B cell (primary cell): ENCODE results near the gene ASH1L. TPM values are rescaled to one million over a fixed set of nuclear protein-coding genes. Genes with fewer than 3 reads are reported as not detected.

Experiments used
- ATAC-seq: fragments of 200-7000 bp; cut with Tn5 transposase; one replicate; pipeline ENCODE4 v1.10.0; 2021; ENCODE audit warnings: low read depth, mild to moderate bottlenecking, moderate number of reproducible peaks, moderate library complexity
- CTCF ChIA-PET: fragments of 350-600 bp; sonication (Branson Sonifier 250); formaldehyde crosslinking; loops from one replicate; lab custom pipeline; 2021; ENCODE audit warnings: antibody characterized with exemption, inconsistent platforms; lab: Charles Lee
- POLR2A ChIA-PET: fragments of 350-600 bp; sonication (Branson Sonifier 250); formaldehyde crosslinking; loops from one replicate; lab custom pipeline; 2021; ENCODE audit warnings: antibody characterized with exemption; lab: Charles Lee
- DNase-seq: peaks from one replicate; pipeline ENCODE4 v3.0.0; 2013
- H2AFZ ChIP-seq: 2 replicates; pipeline ENCODE4 v1.6.1; 2012; ENCODE audit warnings: mild to moderate bottlenecking, low read depth, low read length; ENCODE audit not compliant: insufficient read depth, poor library complexity, severe bottlenecking
- H3K27ac ChIP-seq, 2 donors: 1 replicate in 1 of 2; 2 replicates in 1 of 2; pipeline ENCODE4 v1.5.1; 2012 to 2013; ENCODE audit warnings: low read length in 2 of 2, mild to moderate bottlenecking in 2 of 2, moderate library complexity in 1 of 2
- H3K27me3 ChIP-seq, 4 experiments: fragments of 200-600 bp in 1 of 4; sonication (generic) in 1 of 4; replicated peaks in 1 of 4; 1 replicate in 2 of 4; 2 replicates in 2 of 4; pipeline versions ENCODE4 v1.6.1 to v1.7.0; 2013 to 2016; ENCODE audit warnings: low read length in 3 of 4, mild to moderate bottlenecking in 2 of 4, mixed read lengths in 1 of 4, moderate library complexity in 1 of 4; ENCODE audit not compliant: insufficient read depth in 4 of 4, control insufficient read depth in 3 of 4; ENCODE audit errors: control extremely low read depth in 1 of 4
- H3K36me3 ChIP-seq, 2 experiments: replicated peaks in 1 of 2; 1 replicate in 1 of 2; 2 replicates in 1 of 2; pipeline versions ENCODE4 v1.6.1 to v1.7.1; 2013; ENCODE audit warnings: low read length in 1 of 2; ENCODE audit not compliant: insufficient read depth in 2 of 2, control insufficient read depth in 1 of 2; ENCODE audit errors: control extremely low read depth in 1 of 2, extremely low read depth in 1 of 2
- H3K4me1 ChIP-seq, 2 donors: fragments of 200-600 bp in 1 of 2; sonication (generic) in 1 of 2; 1 replicate in 1 of 2; 2 replicates in 1 of 2; pipeline versions ENCODE4 v1.5.1 to v1.6.1; 2013 to 2017; ENCODE audit warnings: low read length in 2 of 2; ENCODE audit not compliant: control insufficient read depth in 2 of 2, insufficient read depth in 2 of 2
- H3K4me2 ChIP-seq: replicated peaks from 2 replicates; pipeline ENCODE3; 2012; ENCODE audit warnings: mild to moderate bottlenecking, low read depth, low read length; ENCODE audit not compliant: poor library complexity, severe bottlenecking
- H3K4me3 ChIP-seq, 5 experiments: fragments of 200-600 bp in 1 of 5; sonication (generic) in 1 of 5; 1 replicate in 3 of 5; 2 replicates in 2 of 5; pipeline versions ENCODE4 v1.5.1 to v1.7.0; 2011 to 2016; ENCODE audit warnings: low read length in 4 of 5, mild to moderate bottlenecking in 4 of 5, low read depth in 2 of 5, control low read depth in 1 of 5, moderate library complexity in 1 of 5; ENCODE audit not compliant: insufficient read depth in 1 of 5; ENCODE audit errors: control extremely low read depth in 1 of 5, extremely low read depth in 1 of 5
- H3K79me2 ChIP-seq: fragments of 200-600 bp; sonication (generic); one replicate; pipeline ENCODE4 v1.6.0; 2016; ENCODE audit warnings: low read length; ENCODE audit not compliant: control insufficient read depth, insufficient read depth
- H3K9ac ChIP-seq: fragments of 200-600 bp; sonication (generic); 2 replicates; pipeline ENCODE4 v1.6.1; 2017; ENCODE audit warnings: mild to moderate bottlenecking, low read length, moderate library complexity
- H3K9me3 ChIP-seq, 3 donors: one replicate each; pipeline versions ENCODE4 v1.6.1 to v1.7.1; 2013; ENCODE audit warnings: low read length in 2 of 3; ENCODE audit not compliant: control insufficient read depth in 2 of 3, insufficient read depth in 1 of 3; ENCODE audit errors: control extremely low read depth in 1 of 3
- H4K20me1 ChIP-seq: 2 replicates; pipeline ENCODE4 v1.6.0; 2012; ENCODE audit warnings: mild to moderate bottlenecking, low read length; ENCODE audit not compliant: insufficient read depth, control insufficient read depth, poor library complexity, severe bottlenecking
- H3K27ac Mint-ChIP-seq: one replicate; pipeline ENCODE4 v1.8.0; 2021; ENCODE audit warnings: mixed read lengths
- H3K27me3 Mint-ChIP-seq: one replicate; pipeline ENCODE4 v1.8.0; 2021; ENCODE audit warnings: mixed read lengths
- H3K4me1 Mint-ChIP-seq: one replicate; pipeline ENCODE4 v1.8.0; 2021; ENCODE audit warnings: mixed read lengths
- H3K4me3 Mint-ChIP-seq: one replicate; pipeline ENCODE4 v1.8.0; 2021; ENCODE audit warnings: mixed read lengths
- H3K9me3 Mint-ChIP-seq: one replicate; pipeline ENCODE4 v1.8.0; 2022; ENCODE audit warnings: mixed read lengths; ENCODE audit not compliant: insufficient read depth
- EZH2 ChIP-seq: IDR thresholded peaks from 2 replicates; pipeline ENCODE4 v1.6.1; 2012; ENCODE audit warnings: borderline replicate concordance, low read depth, mild to moderate bottlenecking, moderate library complexity, low read length; ENCODE audit not compliant: insufficient read depth, poor library complexity, severe bottlenecking
- WGBS: methylation state at CpG from one replicate; pipeline ENCODE4 v1.1.5; 2013; ENCODE audit warnings: missing lambda C conversion rate; ENCODE audit not compliant: insufficient coverage; 5-methylcytosine and 5-hydroxymethylcytosine counted together
- intact Hi-C: fragments of 100-400 bp; cut with micrococcal nuclease; formaldehyde crosslinking; loops from one replicate; pipeline ENCODE4 v1.10.0; 2022
- polyA plus RNA-seq: library from polyadenylated mRNA; depleted of rRNA; stranded (reverse); fragments of >200 nt; gene quantifications from 2 replicates; pipeline ENCODE4 v1.2.3, GENCODE V29; 2012
- total RNA-seq, 2 donors: library from RNA; stranded (reverse); fragments of 120-200 nt in 1 of 2; gene quantifications; 1 replicate in 1 of 2; 2 replicates in 1 of 2; pipeline versions ENCODE4 v1.2.3 to v1.2.4, GENCODE V29; 2013 to 2022
- TF ChIP-seq, protein P1 (sequence below): fragments of 200-600 bp; IDR thresholded peaks from one replicate; pipeline ENCODE4 v1.8.0; 2022; ENCODE audit warnings: antibody characterized with exemption, mild to moderate bottlenecking

ASH1L gene
- total and polyA plus RNA-seq, 2 donors (not counting 1 experiment from before 2014, with no cell fraction given), result 17.7 to 124 TPM

DNA sequence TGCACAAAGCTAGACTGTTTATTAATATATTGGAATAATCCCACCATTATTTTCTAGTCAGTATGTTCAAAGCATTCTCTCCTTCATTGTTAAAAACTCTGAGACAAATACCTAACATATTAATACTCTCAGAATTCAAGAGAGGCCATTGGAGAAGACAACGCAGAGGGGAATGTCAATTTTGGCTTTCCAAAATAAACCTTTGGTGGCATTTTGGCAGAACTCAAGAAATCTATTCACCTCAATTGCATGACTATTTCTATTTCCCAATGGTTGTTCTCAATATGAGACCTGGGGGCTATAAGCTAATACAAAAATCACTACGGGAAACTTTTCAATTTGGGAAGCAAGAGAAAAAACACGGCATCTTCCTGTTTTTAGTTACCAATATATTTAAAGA is 183.4 kb downstream of the ASH1L start:
- no peak overlapping the region for H3K9ac ChIP-seq
- DNase-seq (no peak), ATAC-seq (no peak)
- no peaks in the 10 kb centered on the region for H3K27me3 ChIP-seq
- no peak overlapping the region for H3K27ac ChIP-seq
- H3K36me3 ChIP-seq, result peaks cover 14 to 50% of the 10 kb centered on the region in 2 experiments
- H3K4me2 ChIP-seq, result no peak overlapping the region
- ChIA-PET CTCF (interaction anchor here (1.7 kb wide), 1 partner anchor 213 kb away, joined by 4 read pairs; no protein-coding TSS in a partner anchor), POLR2A (no interaction called here)
- no peak overlapping the region for H2AFZ ChIP-seq
- H3K9me3 ChIP-seq, result no peaks in the 10 kb centered on the region
- peaks cover 4% of the 10 kb centered on the region for H3K79me2 ChIP-seq
- Mint-ChIP-seq H3K27ac (no peak overlapping the region), H3K27me3 (no peaks in the 10 kb centered on the region), H3K9me3 (no peaks in the 10 kb centered on the region), H3K4me3 (no peak overlapping the region), H3K4me1 (peaks cover 4% of the 10 kb centered on the region)
- intact Hi-C loops, result no loop called here
- TF ChIP-seq EZH2, result no peak
- TF ChIP-seq, protein P1, sequence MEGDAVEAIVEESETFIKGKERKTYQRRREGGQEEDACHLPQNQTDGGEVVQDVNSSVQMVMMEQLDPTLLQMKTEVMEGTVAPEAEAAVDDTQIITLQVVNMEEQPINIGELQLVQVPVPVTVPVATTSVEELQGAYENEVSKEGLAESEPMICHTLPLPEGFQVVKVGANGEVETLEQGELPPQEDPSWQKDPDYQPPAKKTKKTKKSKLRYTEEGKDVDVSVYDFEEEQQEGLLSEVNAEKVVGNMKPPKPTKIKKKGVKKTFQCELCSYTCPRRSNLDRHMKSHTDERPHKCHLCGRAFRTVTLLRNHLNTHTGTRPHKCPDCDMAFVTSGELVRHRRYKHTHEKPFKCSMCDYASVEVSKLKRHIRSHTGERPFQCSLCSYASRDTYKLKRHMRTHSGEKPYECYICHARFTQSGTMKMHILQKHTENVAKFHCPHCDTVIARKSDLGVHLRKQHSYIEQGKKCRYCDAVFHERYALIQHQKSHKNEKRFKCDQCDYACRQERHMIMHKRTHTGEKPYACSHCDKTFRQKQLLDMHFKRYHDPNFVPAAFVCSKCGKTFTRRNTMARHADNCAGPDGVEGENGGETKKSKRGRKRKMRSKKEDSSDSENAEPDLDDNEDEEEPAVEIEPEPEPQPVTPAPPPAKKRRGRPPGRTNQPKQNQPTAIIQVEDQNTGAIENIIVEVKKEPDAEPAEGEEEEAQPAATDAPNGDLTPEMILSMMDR, result no peak
- H3K4me1 ChIP-seq, result no peaks in the 10 kb centered on the region
- no CpG with 5 or more reads among the region's 3 CpGs for WGBS
- H3K4me3 ChIP-seq, result no peak overlapping the region
- H4K20me1 ChIP-seq, result no peaks in the 10 kb centered on the region

DNA sequence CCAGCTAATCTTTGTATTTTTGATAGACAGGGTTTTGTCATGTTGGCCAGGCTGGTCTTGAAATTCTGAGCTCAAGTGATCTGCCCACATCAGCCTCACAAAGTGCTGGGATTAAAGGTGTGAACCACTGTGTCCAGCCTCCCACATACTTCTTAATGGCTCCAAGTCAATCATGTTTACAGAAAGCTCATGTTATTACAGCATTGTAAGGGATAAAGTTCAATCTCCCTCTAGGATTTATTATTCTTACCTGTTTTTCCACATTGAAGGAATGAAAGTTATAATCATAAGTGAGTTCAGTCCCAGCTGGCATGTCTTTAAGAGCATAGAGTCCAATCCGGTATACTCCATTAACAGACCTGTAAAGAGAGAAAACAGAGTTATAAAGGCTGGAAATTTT is 202.6 kb downstream of the ASH1L start:
- no peak overlapping the region for H3K4me3 ChIP-seq
- no peaks in the 10 kb centered on the region for H3K27me3 ChIP-seq
- WGBS, result no CpG with 5 or more reads among the region's 1 CpG
- POLR2A ChIA-PET, result no interaction called here
- no peaks in the 10 kb centered on the region for H3K79me2 ChIP-seq
- H3K9me3 ChIP-seq, result no peaks in the 10 kb centered on the region
- Mint-ChIP-seq H3K4me1 (no peaks in the 10 kb centered on the region), H3K27me3 (no peaks in the 10 kb centered on the region), H3K27ac (no peak overlapping the region), H3K4me3 (no peak overlapping the region), H3K9me3 (no peaks in the 10 kb centered on the region)
- no peak for DNase-seq
- TF ChIP-seq, protein P1, result no peak
- TF ChIP-seq EZH2, result no peak
- no peak overlapping the region for H3K9ac ChIP-seq
- H2AFZ ChIP-seq, result no peak overlapping the region
- H3K36me3 ChIP-seq, result peaks cover 6 to 54% of the 10 kb centered on the region in 2 experiments
- H3K4me2 ChIP-seq, result no peak overlapping the region
- no peaks in the 10 kb centered on the region for H3K4me1 ChIP-seq
- intact Hi-C loops, result loop anchor here (10.0 kb wide), 1 partner anchor 145 kb away; no protein-coding TSS in a partner anchor
- CTCF ChIA-PET, result no interaction called here
- no peak for ATAC-seq
- no peak overlapping the region for H3K27ac ChIP-seq
- H4K20me1 ChIP-seq, result no peaks in the 10 kb centered on the region
